ENCODE measurements around the gene MED13L.

The MED13L gene

DNA sequence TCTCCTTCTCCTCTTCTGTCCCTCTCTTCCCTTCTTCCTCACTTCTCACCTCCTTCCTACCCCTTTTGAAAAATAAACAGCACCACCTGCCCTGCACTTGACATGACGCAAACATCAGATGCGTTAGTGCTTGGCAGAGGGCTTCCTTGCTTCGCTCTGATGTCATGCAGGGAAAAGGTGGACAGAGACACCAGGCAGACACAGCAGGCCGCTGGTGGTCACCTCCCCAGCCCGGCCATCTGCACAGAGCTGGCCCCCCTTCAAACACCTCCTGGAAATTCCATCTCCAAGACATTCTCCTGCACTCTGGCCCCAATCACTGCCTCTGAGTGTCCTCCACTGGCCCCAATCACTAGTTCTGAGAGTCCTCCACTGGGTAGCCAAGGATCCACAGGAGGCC is 353.6 kb downstream of the MED13L start:
- no peak for DNase-seq

DNA sequence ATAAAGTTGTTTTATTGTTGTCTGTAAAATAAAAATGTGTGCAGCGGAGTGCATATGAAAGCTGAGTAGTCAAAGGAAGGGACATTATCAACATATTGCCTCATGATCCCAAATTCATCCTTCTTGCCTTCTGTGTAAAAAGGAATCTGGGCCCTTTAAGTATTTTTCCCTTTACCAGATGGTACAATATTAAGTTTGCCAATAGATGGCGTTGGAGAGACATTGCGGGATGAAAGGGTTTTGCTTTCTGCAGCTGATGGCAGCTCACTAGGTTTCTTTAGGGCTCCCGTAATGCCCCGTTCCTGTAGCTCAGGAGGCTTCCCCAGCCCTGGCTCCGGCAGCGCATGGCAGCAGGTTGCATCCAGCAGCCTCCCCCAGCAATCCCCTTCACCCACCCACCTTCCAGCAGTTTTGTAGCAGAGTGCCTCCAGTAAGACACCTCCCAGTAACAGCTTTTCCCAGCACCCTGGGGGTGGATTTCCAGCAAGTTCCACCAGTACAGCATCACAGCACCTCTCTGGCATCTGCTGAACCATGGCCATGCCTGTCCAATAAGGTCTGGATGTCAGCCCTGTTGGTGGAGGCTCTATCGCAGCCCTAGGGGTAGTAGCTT is 354.4 kb downstream of the MED13L start:
- no peak for DNase-seq

DNA sequence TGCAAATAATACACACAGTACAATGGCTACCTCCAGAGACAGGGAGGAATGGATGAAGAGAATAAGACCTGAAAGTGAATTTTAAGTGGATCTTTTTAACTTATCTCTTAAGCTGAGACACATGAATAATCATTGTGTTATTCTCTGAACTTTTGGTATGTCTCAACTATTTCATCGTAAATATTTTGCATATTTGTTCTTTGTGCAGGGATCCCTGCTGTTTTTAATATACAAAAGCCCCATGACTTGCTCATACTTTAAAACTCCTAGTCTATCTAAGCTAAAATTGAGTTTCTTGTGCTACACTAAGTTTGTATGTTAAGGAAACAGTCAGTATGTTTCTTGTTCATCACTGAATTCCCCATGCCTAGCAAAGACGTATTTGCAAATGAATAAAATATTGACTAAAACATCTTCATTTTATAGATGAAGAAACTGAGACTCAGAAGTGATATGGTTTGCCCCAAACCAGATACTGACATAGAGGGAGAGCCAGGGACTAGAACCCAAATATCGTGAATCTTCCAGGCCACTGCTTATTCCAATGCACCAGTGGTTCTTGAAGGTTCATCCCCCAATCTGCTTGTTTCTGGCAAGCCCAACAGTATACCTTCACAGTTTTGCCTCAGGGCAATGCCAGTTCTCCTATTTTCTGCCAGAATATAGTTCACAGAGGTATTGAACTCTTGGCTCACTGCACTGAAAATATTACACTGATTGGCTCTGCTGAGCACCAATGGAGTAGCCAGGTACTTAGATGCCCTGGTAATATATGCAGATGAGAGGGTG is 356.9 kb downstream of the MED13L start:
- DNase-seq = no peak

DNA sequence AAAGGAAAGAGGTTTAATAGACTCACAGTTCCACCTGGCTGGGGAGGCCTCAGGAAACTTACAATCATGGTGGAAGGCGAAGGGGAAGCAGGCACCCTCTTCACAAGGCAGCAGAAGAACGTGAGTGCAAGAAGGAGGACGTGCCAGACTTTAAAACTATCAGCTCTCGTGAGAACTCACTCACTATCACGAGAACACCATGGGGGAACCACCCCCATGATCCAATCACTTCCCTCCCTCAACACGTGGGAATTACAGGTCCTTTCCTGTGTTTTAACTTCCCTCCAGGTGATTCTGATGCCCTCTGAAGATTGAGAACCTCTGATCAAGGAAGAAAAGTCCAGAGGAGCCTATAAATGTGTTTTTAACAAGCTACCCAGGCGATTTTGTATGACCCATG is 358.7 kb downstream of the MED13L start:
- DNase-seq = no peak

DNA sequence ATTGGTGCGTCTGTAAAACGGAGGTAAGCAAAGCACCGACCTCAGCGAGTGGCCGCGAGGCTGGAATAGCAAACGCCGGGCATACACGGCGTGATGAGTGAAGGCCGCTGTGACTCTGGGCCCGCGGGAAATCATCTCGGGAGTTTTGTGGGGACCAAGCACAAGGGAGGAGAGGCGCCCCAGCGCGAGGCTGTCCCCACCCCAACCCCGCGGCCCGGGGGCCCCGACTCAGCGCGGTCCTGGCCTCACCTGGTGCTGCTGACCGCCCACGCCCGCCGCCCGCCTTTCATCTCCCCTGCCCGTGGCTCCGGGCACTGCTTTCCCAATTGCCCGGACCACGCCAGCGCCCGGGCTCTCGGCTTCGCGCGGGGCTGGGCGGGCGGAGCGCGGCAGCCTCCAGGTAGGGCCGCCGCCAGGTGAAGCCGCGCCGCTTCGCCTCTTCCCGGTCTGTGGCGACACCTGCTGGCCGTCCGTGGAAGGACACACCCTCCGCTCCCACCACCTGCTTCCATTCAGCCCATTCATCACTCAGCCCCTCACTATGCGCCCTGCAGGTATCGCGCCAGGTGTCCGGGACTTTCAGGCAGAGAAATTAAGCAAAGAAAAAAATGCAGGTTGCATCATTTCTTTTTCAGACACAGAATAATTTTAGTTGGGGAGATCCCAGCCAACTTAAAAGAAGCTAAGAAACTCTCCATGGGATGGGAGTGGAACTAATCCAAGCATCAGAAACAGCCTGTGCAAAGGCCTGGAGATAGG is 360.4 kb downstream of the MED13L start:
- DNase-seq = peak; percentile 48 to 67 (median 54)

DNA sequence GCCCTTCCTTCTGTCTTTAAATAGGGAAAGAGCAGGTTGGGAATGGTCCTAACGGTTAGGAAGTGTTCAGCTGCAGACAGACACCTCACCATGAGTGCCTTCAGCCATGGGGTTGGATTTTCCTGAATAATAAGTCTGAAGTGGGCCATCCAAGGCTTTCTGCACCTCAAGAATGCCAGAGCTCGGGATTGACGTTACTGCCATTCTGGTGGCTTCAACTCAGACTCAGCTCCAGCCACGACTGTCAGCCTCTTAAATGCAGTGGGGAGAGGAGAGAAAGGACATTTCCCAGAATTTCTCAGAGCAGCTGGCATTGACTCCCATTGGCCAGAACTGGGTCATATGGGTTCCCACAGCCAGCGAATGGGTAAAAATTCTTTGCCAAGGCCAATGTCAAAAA is 363.4 kb downstream of the MED13L start:
- no peak for DNase-seq

DNA sequence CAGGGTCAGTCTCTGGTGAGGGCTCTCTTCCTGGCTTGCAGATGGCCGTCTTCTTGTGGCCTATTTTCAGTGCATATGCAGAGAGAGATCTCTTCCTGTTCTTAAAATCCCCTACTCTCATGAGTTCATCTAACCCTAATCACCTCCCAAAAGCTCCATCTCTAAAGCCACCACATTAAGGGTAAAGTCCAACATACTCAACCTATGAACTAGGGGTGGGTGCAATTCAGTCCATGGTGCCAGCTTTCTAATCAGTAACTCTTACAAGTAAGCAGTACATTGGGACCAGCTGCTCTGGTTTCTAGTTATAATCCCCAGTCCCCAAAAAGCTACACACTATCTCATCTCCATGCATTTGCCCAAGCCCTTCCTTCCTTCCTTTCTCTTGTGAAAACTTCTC is 365.1 kb downstream of the MED13L start:
- no peak for DNase-seq

DNA sequence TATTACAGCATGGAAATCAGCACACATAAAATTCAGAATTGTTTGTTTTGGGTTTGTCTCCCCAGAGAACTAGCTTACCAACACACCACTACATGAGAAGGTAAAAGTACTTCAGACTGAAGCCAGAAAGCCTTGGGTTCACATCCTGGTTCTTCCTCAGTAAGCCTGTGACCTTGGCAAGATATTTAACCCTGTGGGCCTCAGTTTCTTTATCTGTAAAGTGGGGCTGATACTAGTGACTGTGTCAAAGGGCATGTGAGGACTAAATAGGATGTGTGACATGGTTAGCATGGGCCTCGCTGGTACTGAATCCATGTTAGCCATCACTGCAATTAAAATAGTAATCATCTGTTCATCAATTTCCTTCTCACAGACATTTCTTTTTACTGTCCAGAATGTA is 366.1 kb downstream of the MED13L start:
- DNase-seq = no peak

DNA sequence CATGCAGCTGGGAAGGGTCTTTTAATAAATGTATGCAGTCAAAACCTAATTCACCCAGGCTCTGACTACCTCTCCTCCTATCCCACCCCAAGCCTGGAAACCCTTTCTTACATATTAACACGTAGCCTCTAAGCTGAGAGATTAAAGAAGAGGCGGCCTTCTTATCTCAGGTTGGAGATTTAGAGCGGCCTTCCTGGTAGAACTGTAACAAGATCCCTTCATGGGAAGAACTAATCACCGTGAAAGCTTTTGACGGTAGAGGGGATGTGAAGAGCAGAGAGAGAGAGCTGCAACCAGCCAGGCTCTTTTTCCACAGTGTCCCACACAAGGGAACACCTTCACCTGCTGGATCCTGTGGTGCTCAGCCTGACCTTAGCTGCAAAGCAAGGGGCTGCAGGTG is 367.4 kb downstream of the MED13L start:
- no peak for DNase-seq
